Umbilical cord (tissue), 2 donors: ENCODE measurements around the gene MCF2L. TPM values are rescaled to one million over a fixed set of nuclear protein-coding genes. Genes with fewer than 3 reads are reported as not detected.

Source experiments
- DNase-seq: peaks from one replicate; pipeline ENCODE4 v3.0.0-alpha.2; 2015; ENCODE audit warnings: low spot score
- total RNA-seq: library from RNA; depleted of rRNA; stranded (reverse); fragments of >200 nt; gene quantifications from one replicate; pipeline ENCODE4 v1.2.3, GENCODE V29; 2014; ENCODE audit warnings: low replicate concordance; ENCODE audit not compliant: insufficient read depth

The MCF2L gene
- total RNA-seq, 1 donor from 2014 or later = 9.4 TPM

GRCh38 chr13:113014752-113015745 is 46.0 kb downstream of the MCF2L start:
- DNase-seq = no peak

- no peak for DNase-seq
These were observed 47.0 kb downstream of the MCF2L start for GRCh38 chr13:113015826-113016525.

GRCh38 chr13:113016526-113017295 is 47.7 kb downstream of the MCF2L start:
- no peak for DNase-seq

- DNase-seq = no peak
These were observed 48.6 kb downstream of the MCF2L start for GRCh38 chr13:113017506-113018215.

- no peak for DNase-seq
These were observed 49.9 kb downstream of the MCF2L start for GRCh38 chr13:113018676-113019465.

GRCh38 chr13:113020323-113021080 is 51.5 kb downstream of the MCF2L start:
- DNase-seq = no peak

GRCh38 chr13:113021391-113021790 is 52.4 kb downstream of the MCF2L start:
- no peak for DNase-seq

- DNase-seq = no peak
These were observed 52.8 kb downstream of the MCF2L start for GRCh38 chr13:113021811-113022210.

GRCh38 chr13:113022391-113022744 is 53.4 kb downstream of the MCF2L start:
- no peak for DNase-seq

GRCh38 chr13:113022745-113023574 is 53.9 kb downstream of the MCF2L start:
- no peak for DNase-seq

GRCh38 chr13:113023694-113024430 is 54.8 kb downstream of the MCF2L start:
- DNase-seq = no peak

- DNase-seq = no peak
These were observed 55.5 kb downstream of the MCF2L start for GRCh38 chr13:113024466-113024865.

GRCh38 chr13:113026391-113026910 is 57.4 kb downstream of the MCF2L start:
- DNase-seq = no peak

GRCh38 chr13:113027095-113027494 is 58.1 kb downstream of the MCF2L start:
- no peak for DNase-seq

- DNase-seq = no peak
These were observed 58.6 kb downstream of the MCF2L start for GRCh38 chr13:113027566-113027965.

GRCh38 chr13:113028336-113029060 is 59.5 kb downstream of the MCF2L start:
- DNase-seq = no peak

- no peak for DNase-seq
These were observed 60.0 kb downstream of the MCF2L start for GRCh38 chr13:113029061-113029445.
